IMR-90 (cell line): Measurements from ENCODE around the gene HEXIM1. TPM values are rescaled to one million over a fixed set of nuclear protein-coding genes. Genes with fewer than 3 reads are reported as not detected.

Experiments used
- ATAC-seq: fragments of 200-7000 bp; cut with Tn5 transposase; 2 replicates; pipeline ENCODE4 v1.9.1; 2020; ENCODE audit warnings: low read depth, mild to moderate bottlenecking, moderate library complexity
- BruUV-seq: library from RNA; stranded (reverse); fragments of 400-500 nt; replicated peaks from 2 replicates; lab custom pipeline; 2021; lab: Mats Ljungman, UMichigan
- CTCF ChIA-PET: fragments of 300-600 bp; formaldehyde crosslinking; extraction: SDS; loops from one replicate; lab custom pipeline; 2021; ENCODE audit warnings: antibody characterized with exemption; lab: Yijun Ruan, JAX
- POLR2A ChIA-PET: fragments of 300-600 bp; sonication (Branson Sonifier 250); formaldehyde crosslinking; loops from one replicate; lab custom pipeline; 2022; ENCODE audit warnings: antibody characterized with exemption; ENCODE audit not compliant: unreplicated experiment; lab: Charles Lee
- DNase-seq: peaks from one replicate; pipeline ENCODE4 v3.0.0; 2013
- H2AFZ ChIP-seq: replicated peaks from 2 replicates; pipeline ENCODE3; 2013; ENCODE audit warnings: low read length, mild to moderate bottlenecking; ENCODE audit not compliant: poor library complexity
- H2AK5ac ChIP-seq: 2 replicates; pipeline ENCODE4 v1.6.1; 2013; ENCODE audit warnings: low read depth, low read length, inconsistent platforms
- H2AK9ac ChIP-seq: replicated peaks from 2 replicates; pipeline ENCODE3; 2013; ENCODE audit warnings: mild to moderate bottlenecking, low read depth, low read length, moderate library complexity; ENCODE audit not compliant: poor library complexity
- H2BK120ac ChIP-seq: 2 replicates; pipeline ENCODE4 v1.6.1; 2013; ENCODE audit warnings: low read depth, low read length, inconsistent platforms
- H2BK15ac ChIP-seq: 3 replicates; pipeline ENCODE4 v1.6.1; 2013; ENCODE audit warnings: low read depth, low read length, inconsistent platforms
- H2BK20ac ChIP-seq: 2 replicates; pipeline ENCODE4 v1.6.1; 2013; ENCODE audit warnings: low read depth, mild to moderate bottlenecking, inconsistent platforms, low read length, moderate library complexity
- H2BK5ac ChIP-seq: 2 replicates; pipeline ENCODE4 v1.6.1; 2013; ENCODE audit warnings: mild to moderate bottlenecking, low read depth, low read length, inconsistent platforms; ENCODE audit not compliant: poor library complexity, severe bottlenecking
- H3K14ac ChIP-seq: replicated peaks from 2 replicates; pipeline ENCODE4 v1.6.1; 2013; ENCODE audit warnings: low read depth, low read length, inconsistent platforms
- H3K18ac ChIP-seq: 2 replicates; pipeline ENCODE4 v1.6.1; 2013; ENCODE audit warnings: low read depth, low read length, control low read depth
- H3K23ac ChIP-seq: 2 replicates; pipeline ENCODE4 v1.6.1; 2013; ENCODE audit warnings: low read depth, low read length, inconsistent platforms
- H3K27ac ChIP-seq: 2 replicates; pipeline ENCODE4 v1.5.1; 2013; ENCODE audit warnings: mild to moderate bottlenecking, control low read depth, low read length; ENCODE audit not compliant: insufficient read depth
- H3K27me3 ChIP-seq: 2 replicates; pipeline ENCODE4 v1.6.1; 2013; ENCODE audit warnings: low read length; ENCODE audit not compliant: control insufficient read depth, insufficient read depth
- H3K36me3 ChIP-seq: 2 replicates; pipeline ENCODE4 v1.6.1; 2013; ENCODE audit warnings: low read length, mixed read lengths; ENCODE audit not compliant: control insufficient read depth, insufficient read depth
- H3K4ac ChIP-seq: 2 replicates; pipeline ENCODE4 v1.6.1; 2013; ENCODE audit warnings: low read depth, low read length, inconsistent platforms
- H3K4me1 ChIP-seq: 2 replicates; pipeline ENCODE4 v1.6.1; 2013; ENCODE audit warnings: low read length, mixed read lengths; ENCODE audit not compliant: control insufficient read depth, insufficient read depth
- H3K4me2 ChIP-seq: 2 replicates; pipeline ENCODE4 v1.6.1; 2013; ENCODE audit warnings: low read depth, mild to moderate bottlenecking, control low read depth, low read length, moderate library complexity
- H3K4me3 ChIP-seq: 2 replicates; pipeline ENCODE4 v1.5.1; 2013; ENCODE audit warnings: low read depth, mild to moderate bottlenecking, control low read depth, low read length, moderate library complexity; ENCODE audit not compliant: insufficient read depth
- H3K56ac ChIP-seq: 2 replicates; pipeline ENCODE4 v1.6.1; 2013; ENCODE audit warnings: low read length, inconsistent platforms; ENCODE audit not compliant: insufficient read depth; ENCODE audit errors: extremely low read depth
- H3K79me1 ChIP-seq, 2 experiments: 2 replicates each; pipeline ENCODE4 v1.6.1; 2013; ENCODE audit warnings: low read length in 2 of 2, inconsistent platforms in 1 of 2, low read depth in 1 of 2
- H3K9ac ChIP-seq: 2 replicates; pipeline ENCODE4 v1.6.1; 2013; ENCODE audit warnings: low read depth, low read length, control low read depth
- H3K9me1 ChIP-seq: 2 replicates; pipeline ENCODE4 v1.6.1; 2013; ENCODE audit warnings: low read length, inconsistent platforms; ENCODE audit not compliant: insufficient read depth
- H3K9me3 ChIP-seq: 2 replicates; pipeline ENCODE4 v1.6.1; 2013; ENCODE audit warnings: low read length; ENCODE audit not compliant: control insufficient read depth, insufficient read depth
- H4K20me1 ChIP-seq: 2 replicates; pipeline ENCODE4 v1.6.1; 2013; ENCODE audit warnings: low read length, inconsistent platforms; ENCODE audit not compliant: insufficient read depth
- H4K5ac ChIP-seq: 2 replicates; pipeline ENCODE4 v1.6.1; 2013; ENCODE audit warnings: mild to moderate bottlenecking, low read depth, low read length, control low read depth
- H4K8ac ChIP-seq, 2 experiments: 2 replicates each; pipeline ENCODE4 v1.6.1; 2013; ENCODE audit warnings: low read depth in 2 of 2, low read length in 2 of 2, control low read depth in 1 of 2, inconsistent platforms in 1 of 2
- H4K91ac ChIP-seq: 2 replicates; pipeline ENCODE4 v1.6.1; 2013; ENCODE audit warnings: low read depth, low read length, inconsistent platforms; ENCODE audit not compliant: insufficient read depth
- CEBPB ChIP-seq: IDR thresholded peaks from 2 replicates; pipeline ENCODE4 v1.6.1; 2012; ENCODE audit warnings: low read depth, low read length, improper control_type of control experiment
- WGBS, 2 experiments: methylation state at CpG; one replicate each; pipeline versions ENCODE4 v1.1.5 to v1.1.7; 2013; ENCODE audit warnings: missing lambda C conversion rate in 2 of 2; ENCODE audit not compliant: insufficient read length in 1 of 2; ENCODE audit errors: extremely low coverage in 2 of 2; 5-methylcytosine and 5-hydroxymethylcytosine counted together
- dilution Hi-C: fragments of 300-500 bp; cut with HindIII; formaldehyde crosslinking; loops from one replicate; pipeline ENCODE4 v1.14.3; 2018; ENCODE audit warnings: low sequenced_read_pairs; ENCODE audit not compliant: unreplicated experiment
- in situ Hi-C: fragments of 300-500 bp; cut with MboI; formaldehyde crosslinking; loops from 3 replicates; pipeline ENCODE4 v1.14.3; 2019; ENCODE audit warnings: low sequenced_read_pairs, inconsistent platforms, mixed read lengths
- intact Hi-C: fragments of 100-400 bp; cut with micrococcal nuclease; formaldehyde crosslinking; loops from 2 replicates; pipeline ENCODE4 v1.10.0; 2022
- polyA plus RNA-seq, 3 experiments: library from polyadenylated mRNA; depleted of rRNA; stranded (reverse); fragments of >200 nt; gene quantifications; 2 replicates each; pipeline ENCODE4 v1.2.3, GENCODE V29; 2012; ENCODE audit warnings: low replicate concordance in 1 of 3
- total RNA-seq: library from RNA; depleted of rRNA; stranded (reverse); fragments of >200 nt; gene quantifications from 2 replicates; pipeline ENCODE4 v1.2.3, GENCODE V29; 2012

Gene HEXIM1
- total and polyA plus RNA-seq, 2 of the 4 experiments (the other 2 are of a cell fraction): 5.9 to 14.5 TPM

- ChIA-PET POLR2A (no interaction called here), CTCF (no interaction called here)
- H2AK5ac ChIP-seq: peak overlapping the region; percentile 3; the same call in 1 of the 2 replicates
- H3K9ac ChIP-seq: no peak overlapping the region
- no peak overlapping the region for H2AK9ac ChIP-seq
- no peak overlapping the region for H2BK15ac ChIP-seq
- H4K20me1 ChIP-seq: peaks cover 6% of the 10 kb centered on the region; the same call in 1 of the 2 replicates
- in situ Hi-C loops: no loop called here
- H2BK120ac ChIP-seq: no peak overlapping the region
- no peak overlapping the region for H3K56ac ChIP-seq
- no peak overlapping the region for H3K27ac ChIP-seq
- H4K8ac ChIP-seq: no peak overlapping the region
- dilution Hi-C loops: no loop called here
- no peaks in the 10 kb centered on the region for H3K9me3 ChIP-seq
- H3K36me3 ChIP-seq: peaks cover 43% of the 10 kb centered on the region
- H3K4me3 ChIP-seq: no peak overlapping the region
- H3K23ac ChIP-seq: no peak overlapping the region
- H4K91ac ChIP-seq: no peak overlapping the region
- ATAC-seq (no peak), DNase-seq (no peak)
- no peak overlapping the region for H2BK5ac ChIP-seq
- peaks cover 5% of the 10 kb centered on the region; the same call in 1 of the 2 replicates for H3K4me1 ChIP-seq
- no peak for TF ChIP-seq CEBPB
- BruUV-seq: no TSS peak
- intact Hi-C loops: no loop called here
- H3K79me1 ChIP-seq: no peaks in the 10 kb centered on the region; a peak in 1 of 4 replicates
- WGBS, 2 experiments: 100% methylated on average over 10 of the region's 23 CpGs; no CpG with 5 or more reads in 1 of the 2 experiments
- no peak overlapping the region for H2AFZ ChIP-seq
- no peaks in the 10 kb centered on the region for H3K27me3 ChIP-seq
- H3K18ac ChIP-seq: no peak overlapping the region
- no peak overlapping the region for H3K4me2 ChIP-seq
- no peak overlapping the region for H2BK20ac ChIP-seq
- no peaks in the 10 kb centered on the region for H3K9me1 ChIP-seq
- no peak overlapping the region for H3K4ac ChIP-seq
- H3K14ac ChIP-seq: no peak overlapping the region
- no peak overlapping the region for H4K5ac ChIP-seq
Measured at GRCh38 chr17:45112559-45113423, 35.5 kb upstream of the HEXIM1 start.
